ENCODE results near the gene TRAPPC5.
A peak's percentile ranks its signal among the peaks of the same experiment; 100 is the strongest.

Gene TRAPPC5

DNA sequence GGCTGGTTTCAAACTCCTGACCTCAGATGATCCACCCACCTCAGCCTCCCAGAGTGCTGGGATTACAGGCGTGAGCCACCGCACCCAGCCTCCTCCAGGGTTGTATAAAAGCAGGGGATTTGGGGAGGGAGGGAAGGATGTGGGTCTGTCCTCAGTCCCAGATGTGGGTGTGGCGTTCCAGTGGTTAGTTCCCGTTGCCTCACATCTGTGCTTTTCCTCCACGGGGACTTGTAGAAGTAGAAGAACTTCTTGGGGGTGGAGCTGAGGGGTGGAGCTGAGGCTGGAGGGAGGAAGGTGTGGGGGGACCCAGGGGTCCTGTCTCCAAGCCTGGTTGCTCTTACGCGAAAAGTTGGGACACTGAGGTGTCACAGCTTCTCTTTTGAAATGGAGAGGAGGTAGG is 4.3 kb upstream of the TRAPPC5 start:
- DNase-seq (ENCODE audit: low spot score), result no peak

DNA sequence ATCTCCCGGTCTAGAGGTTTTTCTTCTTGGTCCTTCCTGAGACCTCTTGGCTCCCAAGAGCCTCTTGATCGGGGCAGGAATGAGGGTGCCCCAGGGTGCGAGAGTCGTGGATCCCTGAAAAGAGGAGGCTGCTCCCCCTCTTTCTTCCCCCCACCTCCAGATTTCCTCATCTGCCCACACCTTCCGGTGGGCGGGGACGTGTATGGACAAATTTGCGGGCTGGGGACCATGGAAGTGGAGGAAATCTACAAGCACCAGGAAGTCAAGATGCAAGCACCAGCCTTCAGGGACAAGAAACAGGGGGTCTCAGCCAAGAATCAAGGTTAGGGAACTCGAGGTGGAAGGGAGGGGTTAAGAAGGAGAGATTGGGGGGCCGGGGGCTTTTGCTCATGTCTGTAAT is 3.8 kb upstream of the TRAPPC5 start, which contains the start of gene MCEMP1:
MCEMP1 (plus strand) TSS at position 237 of the 400 bp plus-strand sequence; CDS start at position 268, 31 bp downstream.
- DNase-seq (ENCODE audit: low spot score), result no peak

DNA sequence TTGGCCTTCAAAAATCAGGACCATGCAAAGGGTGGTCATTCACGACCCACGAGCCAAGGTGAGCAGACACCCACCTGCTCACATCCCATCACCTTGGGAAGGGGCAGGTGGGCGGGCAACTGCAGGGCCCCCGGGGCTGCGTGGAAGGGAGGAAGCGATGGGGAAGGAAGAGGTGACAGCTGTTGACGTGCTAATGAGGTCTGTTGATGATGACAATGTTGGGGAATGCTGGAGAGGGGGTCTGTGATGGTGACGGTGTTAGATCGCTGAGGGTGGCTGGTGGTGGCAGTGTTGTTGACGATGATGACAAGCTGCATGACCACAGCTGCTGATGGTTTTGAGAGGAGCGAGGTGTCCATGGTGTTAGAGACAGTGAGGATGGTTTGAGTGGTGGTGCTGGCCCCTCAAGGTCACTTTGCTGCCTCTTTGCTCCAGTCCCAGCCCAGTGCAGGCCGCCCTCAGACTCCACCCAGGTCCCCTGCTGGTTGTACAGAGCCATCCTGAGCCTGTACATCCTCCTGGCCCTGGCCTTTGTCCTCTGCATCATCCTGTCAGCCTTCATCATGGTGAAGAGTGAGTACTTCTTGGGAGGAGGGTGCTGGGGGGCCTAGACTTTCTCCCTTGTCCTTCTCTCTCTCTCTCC is 2.8 kb upstream of the TRAPPC5 start:
- DNase-seq (ENCODE audit: low spot score), result no peak

DNA sequence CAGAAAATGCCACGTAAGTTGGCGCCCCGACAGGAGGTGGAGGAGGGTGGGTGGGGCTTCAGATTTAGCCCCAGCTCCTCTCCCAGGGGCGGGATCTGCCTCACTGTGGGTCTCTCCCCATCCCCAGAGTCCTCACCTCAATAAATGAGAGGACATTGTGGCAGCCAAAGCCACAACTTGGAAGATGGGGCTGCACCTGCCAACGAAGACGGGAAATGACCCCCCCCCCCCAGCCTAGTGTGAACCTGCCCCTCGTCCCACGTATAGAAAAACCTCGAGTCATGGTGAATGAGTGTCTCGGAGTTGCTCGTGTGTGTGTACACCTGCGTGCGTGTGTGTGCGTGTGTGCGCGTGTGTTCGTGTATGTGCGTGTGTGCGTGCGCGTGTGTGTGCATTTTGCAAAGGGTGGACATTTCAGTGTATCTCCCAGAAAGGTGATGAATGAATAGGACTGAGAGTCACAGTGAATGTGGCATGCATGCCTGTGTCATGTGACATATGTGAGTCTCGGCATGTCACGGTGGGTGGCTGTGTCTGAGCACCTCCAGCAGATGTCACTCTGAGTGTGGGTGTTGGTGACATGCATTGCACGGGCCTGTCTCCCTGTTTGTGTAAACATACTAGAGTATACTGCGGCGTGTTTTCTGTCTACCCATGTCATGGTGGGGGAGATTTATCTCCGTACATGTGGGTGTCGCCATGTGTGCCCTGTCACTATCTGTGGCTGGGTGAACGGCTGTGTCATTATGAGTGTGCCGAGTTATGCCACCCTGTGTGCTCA is 1.5 kb upstream of the TRAPPC5 start:
- DNase-seq (ENCODE audit: low spot score), result no peak

DNA sequence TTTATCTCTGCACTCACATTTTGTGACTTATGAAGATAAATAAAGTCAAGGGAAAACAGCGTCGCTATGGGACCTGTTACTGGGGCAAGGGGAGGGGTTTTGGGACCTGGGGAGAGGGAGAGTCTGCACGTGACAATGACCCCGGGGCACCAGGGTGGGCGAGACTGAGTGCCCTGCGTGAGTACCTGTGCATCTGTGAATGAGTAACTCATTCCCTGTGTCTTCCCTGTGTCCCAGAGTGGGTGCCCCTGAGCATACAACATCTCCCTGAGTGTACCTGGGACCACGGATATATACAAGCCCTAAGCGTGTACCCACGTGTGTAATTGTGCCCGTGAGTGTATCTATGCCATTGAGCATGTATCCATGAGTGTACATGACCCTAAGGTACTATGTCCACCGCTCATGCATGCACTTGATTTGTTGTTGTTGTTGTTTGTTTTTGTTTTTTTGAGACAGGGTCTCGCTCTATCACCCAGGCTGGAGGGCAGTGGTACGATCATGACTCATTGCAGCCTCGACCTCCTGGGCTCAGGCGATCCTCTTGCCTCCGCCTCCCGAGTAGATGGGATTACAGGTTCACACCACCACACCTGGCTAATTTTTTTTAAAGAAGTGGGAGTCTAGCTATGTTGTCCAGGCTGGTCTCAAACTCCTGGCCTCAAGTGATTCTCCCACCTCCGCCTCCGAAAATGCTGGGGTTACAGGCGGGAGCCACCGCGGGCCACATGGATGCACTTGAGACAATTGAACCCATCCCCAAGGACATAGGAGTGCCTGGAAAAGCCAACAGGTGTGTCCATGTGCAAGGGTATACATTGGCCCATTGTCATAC is 645 bp upstream of the TRAPPC5 start:
- DNase-seq (ENCODE audit: low spot score), result no peak

DNA sequence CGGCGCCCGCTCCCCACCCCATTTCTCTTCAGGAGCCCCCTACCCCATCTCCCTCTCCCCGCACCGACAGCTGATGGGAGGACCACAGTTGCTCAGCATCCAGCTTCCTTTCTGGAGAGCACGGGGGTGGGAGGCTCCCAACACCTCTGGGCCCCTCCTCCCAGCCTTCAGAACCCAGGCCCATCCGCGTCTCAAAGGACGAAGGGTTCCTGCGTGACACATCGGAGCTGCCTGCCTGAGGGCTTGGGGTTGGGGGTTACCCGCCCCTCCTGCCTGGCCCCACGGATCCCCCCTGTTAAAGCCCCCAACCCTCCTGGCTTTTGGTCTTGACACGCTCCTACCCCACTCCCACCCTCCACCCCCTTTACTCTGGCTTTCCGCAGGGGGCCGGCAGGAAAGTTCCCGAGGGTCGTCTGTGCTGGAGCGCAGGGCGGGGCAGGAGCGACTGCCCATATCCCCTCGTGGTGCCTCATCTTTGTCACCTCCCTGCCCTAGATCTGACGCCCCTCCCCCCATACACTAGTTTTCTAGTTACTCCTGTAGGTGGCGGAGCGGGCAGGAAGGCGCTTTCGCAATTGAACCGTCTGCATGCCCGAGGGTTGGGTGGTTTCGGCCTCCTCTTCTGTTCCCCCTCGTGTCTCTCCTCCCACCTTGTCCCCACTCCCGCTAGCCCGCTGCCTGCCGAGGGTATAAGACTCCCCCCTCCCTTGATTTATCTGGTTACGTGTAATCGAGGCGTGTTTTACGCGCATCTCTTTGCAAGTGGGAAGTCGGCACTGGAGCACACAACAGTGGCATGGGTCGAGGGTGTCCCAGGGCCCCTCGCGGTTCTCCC is 924 bp downstream of the TRAPPC5 start:
- DNase-seq (ENCODE audit: low spot score), result peak; percentile 77

DNA sequence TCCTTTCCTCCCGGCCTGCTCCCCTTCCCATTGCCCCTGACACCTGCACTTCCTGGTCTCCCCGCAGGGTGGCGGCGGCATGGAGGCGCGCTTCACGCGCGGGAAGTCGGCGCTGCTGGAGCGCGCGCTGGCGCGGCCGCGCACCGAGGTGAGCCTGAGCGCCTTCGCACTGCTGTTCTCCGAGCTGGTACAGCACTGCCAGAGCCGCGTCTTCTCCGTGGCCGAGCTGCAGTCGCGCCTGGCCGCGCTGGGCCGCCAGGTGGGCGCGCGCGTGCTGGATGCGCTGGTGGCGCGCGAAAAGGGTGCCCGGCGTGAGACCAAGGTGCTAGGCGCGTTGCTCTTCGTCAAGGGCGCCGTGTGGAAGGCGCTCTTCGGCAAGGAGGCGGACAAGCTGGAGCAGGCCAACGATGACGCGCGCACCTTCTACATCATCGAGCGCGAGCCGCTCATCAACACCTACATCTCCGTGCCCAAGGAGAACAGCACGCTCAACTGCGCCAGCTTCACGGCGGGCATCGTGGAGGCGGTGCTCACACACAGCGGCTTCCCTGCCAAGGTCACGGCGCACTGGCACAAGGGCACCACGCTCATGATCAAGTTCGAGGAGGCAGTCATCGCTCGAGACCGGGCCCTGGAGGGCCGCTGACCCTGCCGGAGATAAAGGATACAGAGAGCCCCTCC is 1.7 kb downstream of the TRAPPC5 start:
- no peak for DNase-seq (ENCODE audit: low spot score)

DNA sequence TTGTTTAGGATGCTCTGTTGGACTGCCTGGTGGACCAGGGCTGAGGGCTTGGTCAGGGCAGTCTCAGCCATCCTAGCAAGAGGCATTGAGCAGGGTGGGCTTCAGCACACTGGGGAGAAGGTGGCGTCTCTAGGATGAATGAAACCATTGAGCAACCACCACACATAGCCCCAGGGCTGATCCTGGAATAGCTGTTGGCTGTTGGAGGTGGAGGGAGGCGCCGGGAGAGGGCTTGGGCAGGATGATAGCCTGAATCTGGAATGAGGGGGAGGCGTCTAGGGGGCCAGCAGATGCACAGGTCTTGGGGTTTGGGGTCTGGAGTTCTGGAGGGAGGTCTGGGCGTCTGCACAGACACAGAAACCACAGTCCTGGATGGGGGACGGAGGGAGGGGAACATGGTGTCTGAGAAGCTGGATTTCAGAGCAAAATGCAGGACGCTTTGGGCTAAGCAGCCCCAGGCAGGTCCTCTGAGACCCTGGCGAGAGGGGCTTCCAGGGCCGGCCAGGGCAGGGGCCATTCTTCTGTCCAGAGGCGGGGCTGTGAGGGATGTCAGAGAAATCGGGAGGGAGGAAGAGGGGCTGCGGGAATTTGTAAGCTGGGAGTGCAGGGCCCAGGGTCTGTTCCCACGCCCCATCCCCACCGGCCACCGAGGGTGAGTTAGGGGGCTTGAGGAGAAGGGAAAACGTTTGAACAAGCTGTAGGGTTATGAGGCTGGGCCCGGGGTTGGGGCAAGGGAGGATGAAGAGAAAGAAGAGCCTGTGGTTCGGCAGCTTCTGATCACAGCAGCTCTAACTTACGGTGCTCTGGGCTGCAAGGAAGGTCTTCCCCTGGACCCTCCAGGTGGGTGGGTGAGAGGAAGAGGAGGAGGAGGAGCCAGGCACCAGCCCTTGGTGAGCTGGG is 5.2 kb downstream of the TRAPPC5 start:
- DNase-seq (ENCODE audit: low spot score), result no peak

DNA sequence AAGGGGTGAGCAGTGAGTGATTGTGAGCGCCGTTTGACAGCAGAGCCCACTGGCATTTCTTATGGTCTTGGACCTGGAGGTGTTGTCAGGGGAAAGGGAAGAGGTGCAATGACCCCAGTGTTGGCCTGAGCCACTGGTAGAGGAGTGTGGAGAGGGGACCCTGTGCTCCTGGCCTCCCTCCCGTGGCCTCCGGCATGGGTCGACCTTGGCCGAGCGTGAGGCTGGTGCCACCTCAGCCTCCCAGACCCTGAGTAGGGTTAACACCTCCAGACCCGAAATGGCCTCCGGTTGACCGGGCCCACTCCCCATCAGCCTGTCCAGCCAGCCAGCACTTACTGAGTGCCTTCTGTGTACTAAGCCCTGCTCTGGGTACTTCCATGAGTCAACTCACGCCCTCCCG is 6.5 kb downstream of the TRAPPC5 start:
- DNase-seq (ENCODE audit: low spot score), result no peak

DNA sequence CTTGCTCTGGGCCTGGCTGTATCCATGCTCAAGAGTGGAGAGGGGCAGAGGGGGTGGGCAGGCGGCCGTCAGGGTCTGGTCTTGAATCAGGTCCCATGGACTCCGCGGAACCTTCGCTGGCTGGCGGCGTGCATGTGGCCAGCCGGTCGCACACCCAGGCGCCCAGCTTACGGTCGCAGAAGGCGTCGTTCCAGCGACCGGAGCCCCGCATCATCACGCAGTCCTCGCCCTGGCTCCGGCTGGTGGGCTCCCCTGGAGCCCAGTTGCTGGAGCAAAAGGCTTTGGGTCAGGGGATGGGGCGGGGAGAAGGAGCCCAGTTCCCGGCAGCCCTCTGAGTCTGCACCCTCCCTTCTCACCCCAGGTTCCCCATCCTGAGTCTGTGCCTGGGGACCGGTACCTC is 8.5 kb downstream of the TRAPPC5 start:
- DNase-seq (ENCODE audit: low spot score), result no peak

DNA sequence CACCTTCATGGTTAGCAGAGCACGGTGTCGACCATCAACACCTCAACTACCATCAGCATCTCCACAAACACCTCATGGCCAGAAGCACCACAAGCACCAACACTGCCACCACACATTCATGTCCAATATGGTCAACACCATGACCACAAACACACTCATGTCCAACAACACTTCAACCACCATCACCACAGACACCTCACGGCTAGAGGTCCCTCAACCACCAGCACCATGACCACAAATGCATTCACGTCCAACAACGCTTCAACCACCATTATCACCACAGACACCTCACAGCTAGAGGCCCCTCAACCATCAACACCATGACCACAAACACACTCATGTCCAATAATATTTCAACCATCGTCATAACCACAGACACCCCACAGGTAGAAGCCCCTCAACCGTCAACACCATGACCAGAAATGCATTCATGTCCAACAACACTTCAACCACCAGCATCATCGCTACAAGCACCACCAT is 10.2 kb downstream of the TRAPPC5 start:
- no peak for DNase-seq (ENCODE audit: low spot score)

DNA sequence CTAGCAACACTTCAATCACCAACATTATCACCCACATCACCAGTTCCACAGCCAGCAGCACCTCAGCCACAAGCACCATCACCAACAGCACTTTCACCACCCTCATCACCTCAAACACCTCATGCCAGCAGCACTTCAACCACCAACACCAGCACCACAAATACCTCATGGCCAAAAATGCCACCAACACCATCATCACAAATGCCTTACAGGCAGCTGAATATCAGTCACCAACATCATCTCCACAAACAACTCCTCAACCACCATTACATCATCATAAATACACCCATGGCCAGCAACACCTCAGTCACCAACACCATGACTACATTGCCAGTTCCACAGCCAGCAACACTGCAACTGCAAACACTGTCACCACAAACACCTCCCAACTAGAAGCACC is 10.9 kb downstream of the TRAPPC5 start:
- no peak for DNase-seq (ENCODE audit: low spot score)

DNA sequence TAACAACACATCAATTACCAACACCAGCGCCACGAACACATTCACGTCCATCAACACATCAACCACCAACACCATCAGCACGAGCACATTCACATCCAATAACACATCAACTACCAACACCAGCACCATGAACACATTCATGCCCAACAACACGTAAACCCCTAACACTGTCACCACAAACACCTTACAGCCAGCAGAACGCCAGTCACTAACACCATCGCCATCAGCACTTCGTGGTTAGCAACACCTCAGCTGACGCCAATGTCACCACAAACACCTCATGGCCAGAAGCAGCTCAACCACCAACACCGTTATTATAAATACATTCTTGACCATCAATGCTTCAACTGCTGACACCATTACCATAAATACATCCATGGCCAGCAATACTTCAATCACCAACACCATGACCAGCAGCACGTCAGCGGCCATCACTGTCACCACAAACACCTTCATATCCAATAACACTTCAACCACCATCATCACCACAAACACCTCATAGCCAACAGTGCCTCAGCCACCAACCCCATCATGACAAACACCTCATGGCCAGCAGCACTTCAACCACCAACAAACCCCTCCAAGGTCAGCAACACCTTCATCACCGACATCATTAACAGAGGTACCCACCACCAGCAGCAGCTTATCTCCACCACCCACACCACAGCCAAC is 11.9 kb downstream of the TRAPPC5 start:
- no peak for DNase-seq (ENCODE audit: low spot score)

DNA sequence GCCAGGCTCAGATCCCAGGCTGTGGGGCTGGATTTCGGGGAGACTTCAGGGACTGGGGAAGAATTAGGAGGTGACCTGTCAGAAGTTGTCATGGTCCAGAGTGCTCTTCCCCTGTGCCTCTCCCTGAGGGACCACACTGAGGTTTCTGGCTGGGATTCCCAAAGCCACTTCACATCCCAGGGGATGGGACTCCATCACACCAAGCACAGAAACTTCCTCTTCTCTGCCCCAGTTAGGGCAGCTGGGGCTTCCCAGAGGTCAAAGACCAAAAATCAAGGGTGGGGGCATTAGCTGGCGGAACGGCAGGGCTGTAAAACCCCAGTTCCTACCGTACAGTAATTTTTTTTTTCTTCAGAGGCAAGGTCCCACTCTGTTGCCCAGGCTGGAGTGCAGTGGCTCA is 13.9 kb downstream of the TRAPPC5 start:
- DNase-seq (ENCODE audit: low spot score), result no peak

DNA sequence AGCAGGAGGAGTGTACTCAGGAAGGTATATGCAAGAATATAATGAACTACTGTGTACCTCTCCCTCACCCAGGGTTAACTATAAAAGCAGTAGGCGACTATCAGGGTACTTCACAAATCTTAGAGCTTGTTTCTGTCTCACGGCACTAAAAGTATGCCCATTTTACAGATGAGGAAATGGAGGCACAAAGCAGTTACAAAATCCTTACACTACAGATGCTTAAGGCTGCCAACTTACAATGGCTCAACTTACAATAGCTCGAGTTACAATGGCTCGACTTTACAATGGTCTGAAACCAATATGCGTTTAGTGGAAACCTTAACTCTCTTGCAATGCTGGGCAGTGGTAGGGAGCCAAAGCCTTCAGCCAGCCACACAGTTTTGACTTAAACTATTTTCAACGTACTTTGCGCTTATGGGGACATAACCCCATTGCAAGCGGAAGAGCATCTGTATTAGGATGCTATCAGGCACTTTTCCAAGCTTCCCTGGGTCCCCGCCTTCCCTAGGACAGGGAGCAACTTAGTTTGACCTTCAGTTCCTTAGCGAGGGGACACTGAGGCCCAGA is 17.2 kb downstream of the TRAPPC5 start:
- no peak for DNase-seq (ENCODE audit: low spot score)

DNA sequence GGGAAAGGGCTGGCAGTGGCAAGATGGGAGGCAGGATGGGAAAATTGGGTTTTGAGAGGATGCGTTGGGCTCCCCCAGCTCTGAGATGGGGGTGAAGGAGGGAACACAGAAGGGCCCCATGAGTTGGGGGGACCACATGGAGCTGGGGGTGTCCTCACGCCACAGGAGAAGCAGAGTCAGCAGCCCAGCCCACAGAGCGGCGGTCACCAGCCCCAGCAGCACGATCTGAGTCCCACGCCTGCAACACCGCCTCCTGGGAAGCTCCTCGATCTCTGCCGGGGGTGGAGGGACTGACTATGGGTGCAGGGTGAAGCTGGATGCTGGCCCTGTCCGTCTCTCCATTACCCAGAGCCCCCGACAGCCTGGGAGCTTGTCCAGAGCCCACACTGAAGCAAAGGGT is 17.9 kb downstream of the TRAPPC5 start:
- no peak for DNase-seq (ENCODE audit: low spot score)

DNA sequence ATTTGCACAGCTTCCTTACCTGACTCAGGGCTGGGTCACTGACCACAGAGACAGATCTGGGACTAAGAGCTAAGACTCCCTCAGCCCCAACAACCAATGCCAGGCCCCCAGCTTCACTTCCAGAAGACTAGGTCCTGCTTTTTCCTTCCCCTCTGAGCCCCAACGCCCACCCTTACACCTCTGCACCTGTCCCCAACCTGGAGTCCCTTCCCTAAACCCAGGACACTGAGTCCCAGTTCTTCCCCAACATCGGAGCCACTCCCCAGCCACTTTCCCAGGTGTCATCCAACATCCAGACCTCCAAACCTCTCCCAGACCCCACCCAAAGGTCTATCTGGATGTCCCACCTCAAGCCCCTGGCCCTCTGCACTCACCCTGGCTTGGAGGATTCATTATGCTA is 18.4 kb downstream of the TRAPPC5 start:
- no peak for DNase-seq (ENCODE audit: low spot score)

DNA sequence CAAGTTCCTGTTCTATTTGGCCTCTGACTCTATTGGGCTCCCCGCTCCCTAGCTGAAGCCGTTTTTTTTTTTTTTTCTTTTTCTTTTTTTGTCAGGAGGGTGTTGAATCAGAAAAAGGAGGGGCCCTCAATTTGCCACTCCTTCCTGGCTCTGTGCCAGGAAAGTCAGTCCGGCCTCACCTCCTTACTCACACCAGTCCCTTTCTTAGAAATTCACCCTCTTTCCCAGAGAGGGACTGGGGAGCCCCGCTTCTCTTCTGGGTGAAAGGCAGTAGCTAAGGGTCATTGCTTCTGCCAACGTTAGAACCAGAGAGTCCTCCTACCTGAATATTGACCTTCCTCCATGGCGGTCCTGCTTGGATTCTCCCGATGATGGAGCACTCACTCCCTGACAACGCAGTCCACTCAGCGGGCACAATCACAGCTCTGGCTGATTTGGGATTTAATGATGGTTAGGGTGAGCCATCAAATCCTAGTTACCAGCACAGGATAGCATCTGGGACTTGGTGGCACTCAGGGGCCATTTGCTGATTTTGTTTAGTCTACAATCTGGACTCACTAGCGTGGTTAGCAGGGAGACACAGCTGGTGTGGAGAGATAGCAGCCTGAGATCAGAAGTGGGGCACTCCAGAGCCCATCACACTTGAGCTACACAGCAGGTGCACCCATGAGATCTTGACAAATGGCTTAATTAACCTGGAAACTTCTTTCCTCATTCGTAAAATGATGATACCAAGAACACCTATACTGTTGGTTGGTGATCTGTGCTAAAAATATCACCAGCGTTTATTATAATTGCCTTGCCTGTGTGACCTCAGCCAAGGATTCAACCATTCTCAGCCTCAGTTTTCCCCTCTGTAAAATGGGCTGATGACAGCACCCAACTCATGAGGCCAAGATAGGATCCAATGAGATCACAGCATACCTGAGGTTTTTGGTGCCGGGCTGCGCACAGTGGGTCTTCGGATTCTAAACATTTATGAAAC is 19.1 kb downstream of the TRAPPC5 start:
- DNase-seq (ENCODE audit: low spot score), result no peak
